ENCODE measurements around the gene ZSWIM6. TPM values are rescaled to one million over a fixed set of nuclear protein-coding genes. Genes with fewer than 3 reads are reported as not detected.

ZSWIM6 gene
- total and polyA plus RNA-seq, 2 experiments from 2014 or later: 3.9 to 6.0 TPM

GRCh38 chr5:61333954-61334867 is 2.2 kb downstream of the ZSWIM6 start:
- Histone ChIP-seq H3K4me3 (peak overlapping the region; percentile 81), H2AFZ (no peak overlapping the region), H3F3A (replicated peaks; ENCODE audit: low read depth) (0 out of 2 replicates have a peak, but pooled peaks cover 2% of the 10 kb centered on the region), H3K4me1 (ENCODE audit: insufficient read depth) (peaks cover 19% of the 10 kb centered on the region), H3K4me2 (peak overlapping the region; percentile 97), H3K27ac (ENCODE audit: low read depth) (no peak overlapping the region), H3K9me2 (ENCODE audit: insufficient read depth) (no peaks in the 10 kb centered on the region), H3K79me2 (replicated peaks; ENCODE audit: insufficient read depth) (peaks cover 54% of the 10 kb centered on the region), H3K27me3 (ENCODE audit: insufficient read depth) (peaks cover 62% of the 10 kb centered on the region), H4K20me1 (replicated peaks; ENCODE audit: insufficient read depth) (peaks cover 52% of the 10 kb centered on the region), H3K36me3 (ENCODE audit: insufficient read depth) (no peaks in the 10 kb centered on the region)
- Mint-ChIP-seq H3K9me3 (peaks cover 3% of the 10 kb centered on the region; the same call in 2 of the 3 replicates), H3K27me3 (ENCODE audit: insufficient read depth, low read depth, poor library complexity) (peaks cover 44% of the 10 kb centered on the region), H3K27ac (no peak overlapping the region), H3K4me1 (peaks cover 24% of the 10 kb centered on the region), H3K36me3 (ENCODE audit: low read depth) (peaks cover 3% of the 10 kb centered on the region; the same call in 2 of the 3 replicates), H3K4me3 (peak overlapping the region; percentile 85)
- TF ChIP-seq EZH2 (IDR thresholded peaks at IDR 0.05; ENCODE audit: low read depth, unreplicated experiment): peak; percentile 69
- TF ChIP-seq REST (IDR thresholded peaks at IDR 0.05; ENCODE audit: unreplicated experiment): no peak
- ATAC-seq (no peak), DNase-seq (ENCODE audit: low spot score) (peak; percentile 9)

DNA sequence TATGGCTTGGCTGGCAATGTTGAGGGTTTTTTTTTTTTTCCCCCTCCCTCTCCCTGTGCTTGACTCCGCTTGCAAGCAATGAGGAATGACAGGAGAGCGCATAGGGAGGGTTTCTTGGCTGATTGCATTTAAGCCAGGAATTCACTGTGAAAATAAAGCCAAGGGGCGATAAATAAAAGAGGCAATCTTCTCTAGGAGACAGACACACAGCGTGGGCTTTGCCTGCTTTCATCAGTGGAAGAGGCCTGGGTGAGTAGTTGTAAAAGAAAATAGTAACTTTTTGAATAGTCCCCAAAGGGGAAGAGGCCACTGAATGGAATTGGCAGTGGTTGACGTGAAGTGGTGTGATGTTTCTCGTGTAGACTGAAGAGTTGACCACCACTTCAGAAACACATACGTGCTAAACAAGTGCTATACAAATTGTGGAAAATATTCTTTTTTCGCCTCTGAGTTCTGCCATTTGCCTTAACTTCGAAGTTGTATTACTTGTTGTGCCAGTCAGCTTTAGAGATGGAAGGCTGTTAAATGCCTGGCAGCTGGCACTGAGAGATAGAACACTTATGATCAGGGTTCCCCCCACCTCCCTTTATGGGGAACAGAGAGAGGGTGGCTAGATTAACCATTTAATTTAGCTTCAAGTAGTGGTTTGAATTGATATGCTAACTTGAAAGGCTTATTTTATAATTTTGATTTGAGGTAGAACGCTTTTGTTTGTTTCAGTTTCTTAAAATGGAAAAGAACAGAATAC is 3.0 kb downstream of the ZSWIM6 start:
- TF ChIP-seq NANOG (IDR thresholded peaks at IDR 0.05; ENCODE audit: borderline replicate concordance): no peak
- TF ChIP-seq STAT1 (IDR thresholded peaks at IDR 0.05; ENCODE audit: unreplicated experiment): no peak
- TF ChIP-seq ZNF114 (CRISPR knock-in tag; IDR thresholded peaks at IDR 0.05): no peak
- TF ChIP-seq JUNB (IDR thresholded peaks at IDR 0.05; ENCODE audit: unreplicated experiment): no peak
- no peak for TF ChIP-seq POLR2AphosphoS5 (IDR thresholded peaks at IDR 0.05; ENCODE audit: low read depth)
- TF ChIP-seq EZH2 (IDR thresholded peaks at IDR 0.05; ENCODE audit: low read depth, unreplicated experiment): no peak
- no peak for TF ChIP-seq REST (IDR thresholded peaks at IDR 0.05; ENCODE audit: unreplicated experiment)
- TF ChIP-seq ETS1 (IDR thresholded peaks at IDR 0.05): no peak
- no peak for TF ChIP-seq CTCF (conservative IDR thresholded peaks at IDR 0.05; ENCODE audit: low read depth in 2 of 2)
- TF ChIP-seq ZNF331 (CRISPR knock-in tag; IDR thresholded peaks at IDR 0.05; ENCODE audit: low read depth): no peak
- no peak for TF ChIP-seq EZH2phosphoT487 (IDR thresholded peaks at IDR 0.05; ENCODE audit: unreplicated experiment)
- ATAC-seq (no peak), DNase-seq (ENCODE audit: low spot score) (peak; percentile 32)
- H4K20me1 ChIP-seq (replicated peaks; ENCODE audit: insufficient read depth): peaks cover 49% of the 10 kb centered on the region
- Mint-ChIP-seq H3K9me3 (peaks cover 3% of the 10 kb centered on the region; the same call in 2 of the 3 replicates), H3K36me3 (ENCODE audit: low read depth) (peaks cover 3% of the 10 kb centered on the region; the same call in 2 of the 3 replicates), H3K4me1 (peaks cover 17% of the 10 kb centered on the region), H3K27ac (no peak overlapping the region), H3K27me3 (ENCODE audit: insufficient read depth, low read depth, poor library complexity) (peaks cover 36% of the 10 kb centered on the region), H3K4me3 (peak overlapping the region; percentile 85)
- H3K27me3 ChIP-seq (ENCODE audit: insufficient read depth): peaks cover 54% of the 10 kb centered on the region
- peaks cover 61% of the 10 kb centered on the region for H3K79me2 ChIP-seq (replicated peaks; ENCODE audit: insufficient read depth)
- no peaks in the 10 kb centered on the region for H3K36me3 ChIP-seq (ENCODE audit: insufficient read depth)
- H3K9me2 ChIP-seq (ENCODE audit: insufficient read depth): no peaks in the 10 kb centered on the region
- peak overlapping the region; percentile 81 for H3K4me3 ChIP-seq
- H2AFZ ChIP-seq: no peak overlapping the region
- peaks cover 15% of the 10 kb centered on the region for H3K4me1 ChIP-seq (ENCODE audit: insufficient read depth)
- peak overlapping the region; percentile 97 for H3K4me2 ChIP-seq
- no peaks in the 10 kb centered on the region for H3F3A ChIP-seq (replicated peaks; ENCODE audit: low read depth)
- no peak overlapping the region for H3K27ac ChIP-seq (ENCODE audit: low read depth)

Data from GM23338 (cell line).